Activated B cell treated with CpG ODN at 0.5 μM for 24 hours (primary cell): ENCODE measurements around the gene CUEDC1. TPM values are rescaled to one million over a fixed set of nuclear protein-coding genes. Genes with fewer than 3 reads are reported as not detected.

ENCODE experiments used
- ATAC-seq: fragments of 200-7000 bp; cut with Tn5 transposase; one replicate; pipeline ENCODE4 v1.10.0; 2021; ENCODE audit warnings: low read depth, mild to moderate bottlenecking, moderate library complexity
- CTCF ChIA-PET: fragments of 350-600 bp; sonication (Branson Sonifier 250); formaldehyde crosslinking; loops from one replicate; lab custom pipeline; 2021; ENCODE audit warnings: antibody characterized with exemption; lab: Charles Lee
- POLR2A ChIA-PET: fragments of 350-600 bp; sonication (Branson Sonifier 250); formaldehyde crosslinking; loops from one replicate; lab custom pipeline; 2021; ENCODE audit warnings: antibody characterized with exemption; lab: Charles Lee
- DNase-seq: peaks from one replicate; pipeline ENCODE4 v3.0.0; 2022
- H3K27ac Mint-ChIP-seq: one replicate; pipeline ENCODE4 v1.8.0; 2020; ENCODE audit warnings: mixed read lengths
- H3K27me3 Mint-ChIP-seq: one replicate; pipeline ENCODE4 v1.8.0; 2021; ENCODE audit warnings: mixed read lengths
- H3K36me3 Mint-ChIP-seq: one replicate; pipeline ENCODE4 v1.8.0; 2021; ENCODE audit warnings: low read depth, mixed read lengths
- H3K4me1 Mint-ChIP-seq: one replicate; pipeline ENCODE4 v1.8.0; 2021; ENCODE audit warnings: mixed read lengths
- H3K4me3 Mint-ChIP-seq: one replicate; pipeline ENCODE4 v1.8.0; 2020; ENCODE audit warnings: mild to moderate bottlenecking, mixed read lengths
- H3K9me3 Mint-ChIP-seq: one replicate; pipeline ENCODE4 v1.8.0; 2020; ENCODE audit warnings: mixed read lengths
- CTCF ChIP-seq: fragments of 200-600 bp; IDR thresholded peaks from one replicate; pipeline ENCODE4 v1.8.0; 2022; ENCODE audit warnings: antibody characterized with exemption, mild to moderate bottlenecking
- intact Hi-C: fragments of 100-400 bp; cut with micrococcal nuclease; formaldehyde crosslinking; loops from one replicate; pipeline ENCODE4 v1.15.1; 2024
- total RNA-seq: library from RNA; stranded (reverse); gene quantifications from 2 replicates; pipeline ENCODE4 v1.2.3, GENCODE V29; 2022

The CUEDC1 gene
- total RNA-seq, 1 donor from 2014 or later = not detected

- no peak overlapping the region for H3K4me3 Mint-ChIP-seq
- ChIA-PET CTCF (interaction anchor here (0.5 to 6.4 kb wide), 18 partner anchors 8 to 221 kb away, joined by 3 to 112 read pairs (median 4); no protein-coding TSS in a partner anchor), POLR2A (interaction anchor here (0.6 to 1.1 kb wide), 5 partner anchors 25 to 114 kb away, joined by 3 read pairs; partner anchors contain the start of genes MRPS23 and SRSF1)
- intact Hi-C loops = loop anchor here (1.0 to 2.0 kb wide), 4 partner anchors 34 to 220 kb away; no protein-coding TSS in a partner anchor
- TF ChIP-seq CTCF = no peak
- H3K9me3 Mint-ChIP-seq = no peaks in the 10 kb centered on the region
- ATAC-seq = no peak
- no peak for DNase-seq
- H3K36me3 Mint-ChIP-seq = no peaks in the 10 kb centered on the region
- H3K4me1 Mint-ChIP-seq = no peaks in the 10 kb centered on the region
- no peak overlapping the region for H3K27ac Mint-ChIP-seq
- H3K27me3 Mint-ChIP-seq = peaks cover 36% of the 10 kb centered on the region
Observed at GRCh38 chr17:57892820-57893595, 62.2 kb downstream of the CUEDC1 start.

- Mint-ChIP-seq H3K4me3 (no peak overlapping the region), H3K27ac (no peak overlapping the region), H3K36me3 (no peaks in the 10 kb centered on the region), H3K9me3 (no peaks in the 10 kb centered on the region), H3K27me3 (peaks cover 36% of the 10 kb centered on the region), H3K4me1 (no peaks in the 10 kb centered on the region)
- ChIA-PET POLR2A (interaction anchor here (0.7 to 1.1 kb wide), 4 partner anchors 24 to 115 kb away, joined by 3 read pairs; partner anchors contain the start of genes MRPS23 and SRSF1), CTCF (interaction anchor here (0.5 to 6.4 kb wide), 19 partner anchors 9 to 222 kb away, joined by 3 to 112 read pairs (median 4); no protein-coding TSS in a partner anchor)
- peak; percentile 77 for DNase-seq
- intact Hi-C loops = loop anchor here (1.0 to 2.0 kb wide), 4 partner anchors 33 to 221 kb away; no protein-coding TSS in a partner anchor
- ATAC-seq = peak; percentile 98
- peak; percentile 62 for TF ChIP-seq CTCF
Observed at GRCh38 chr17:57892146-57892819, 62.9 kb downstream of the CUEDC1 start.

GRCh38 chr17:57890857-57891232, 64.4 kb downstream of the CUEDC1 start:
- ChIA-PET POLR2A (interaction anchor here (1.2 kb wide), 1 partner anchor 12 kb away, joined by 3 read pairs; no protein-coding TSS in a partner anchor), CTCF (interaction anchor here (0.9 to 6.4 kb wide), 2 partner anchors 96 to 107 kb away, joined by 4 to 112 read pairs; no protein-coding TSS in a partner anchor)
- H3K4me1 Mint-ChIP-seq = no peaks in the 10 kb centered on the region
- DNase-seq = no peak
- H3K9me3 Mint-ChIP-seq = no peaks in the 10 kb centered on the region
- peaks cover 36% of the 10 kb centered on the region for H3K27me3 Mint-ChIP-seq
- intact Hi-C loops = no loop called here
- no peak overlapping the region for H3K4me3 Mint-ChIP-seq
- no peak for TF ChIP-seq CTCF
- no peak for ATAC-seq
- H3K36me3 Mint-ChIP-seq = no peaks in the 10 kb centered on the region
- no peak overlapping the region for H3K27ac Mint-ChIP-seq

- H3K36me3 Mint-ChIP-seq = no peaks in the 10 kb centered on the region
- no peak for TF ChIP-seq CTCF
- H3K27ac Mint-ChIP-seq = no peak overlapping the region
- POLR2A ChIA-PET = interaction anchor here (1.2 kb wide), 1 partner anchor 13 kb away, joined by 3 read pairs; no protein-coding TSS in a partner anchor
- no peaks in the 10 kb centered on the region for H3K9me3 Mint-ChIP-seq
- no peak for DNase-seq
- H3K4me3 Mint-ChIP-seq = no peak overlapping the region
- H3K4me1 Mint-ChIP-seq = no peaks in the 10 kb centered on the region
- CTCF ChIA-PET = interaction anchor here (6.4 kb wide), 1 partner anchor 107 kb away, joined by 112 read pairs; no protein-coding TSS in a partner anchor
- intact Hi-C loops = no loop called here
- no peak for ATAC-seq
- peaks cover 35% of the 10 kb centered on the region for H3K27me3 Mint-ChIP-seq
Observed at GRCh38 chr17:57889892-57890856, 65.0 kb downstream of the CUEDC1 start.
